ENCODE results near the gene NDUFS8. TPM values are rescaled to one million over a fixed set of nuclear protein-coding genes. Genes with fewer than 3 reads are reported as not detected.
A peak's percentile ranks its signal among the peaks of the same experiment; 100 is the strongest.

Gene NDUFS8
- total and polyA plus RNA-seq, 2 experiments from 2014 or later = 175 to 308 TPM

GRCh38 chr11:68049509-68050370 lies 19.3 kb downstream of the NDUFS8 start:
- ATAC-seq (peak; percentile 18), DNase-seq (ENCODE audit: low spot score) (no peak)
- Histone ChIP-seq H3K4me1 (ENCODE audit: insufficient read depth) (peaks cover 6% of the 10 kb centered on the region; the same call in 1 of the 2 replicates), H3K27me3 (ENCODE audit: insufficient read depth) (no peaks in the 10 kb centered on the region), H3F3A (replicated peaks; ENCODE audit: low read depth) (peaks cover 18% of the 10 kb centered on the region; the same call in 1 of the 2 replicates), H2AFZ (no peak overlapping the region), H3K4me3 (no peak overlapping the region), H3K36me3 (ENCODE audit: insufficient read depth) (no peaks in the 10 kb centered on the region; the same call in 1 of the 2 replicates), H4K20me1 (replicated peaks; ENCODE audit: insufficient read depth) (peaks cover 3% of the 10 kb centered on the region; the same call in 1 of the 2 replicates), H3K4me2 (no peak overlapping the region), H3K27ac (ENCODE audit: low read depth) (no peak overlapping the region), H3K9me2 (ENCODE audit: insufficient read depth) (no peaks in the 10 kb centered on the region), H3K79me2 (replicated peaks; ENCODE audit: insufficient read depth) (no peaks in the 10 kb centered on the region)
- TF ChIP-seq ZNF114 (CRISPR knock-in tag; IDR thresholded peaks at IDR 0.05) (no peak), ZNF462 (CRISPR knock-in tag; IDR thresholded peaks at IDR 0.05) (no peak), CTCF (conservative IDR thresholded peaks at IDR 0.05; ENCODE audit: low read depth in 2 of 2) (peak in 1 of 2 experiments; percentile 41; a peak in 1 of 4 replicates)
- Mint-ChIP-seq H3K9me3 (no peaks in the 10 kb centered on the region; the same call in 2 of the 3 replicates), H3K27me3 (ENCODE audit: insufficient read depth, low read depth, poor library complexity) (peaks cover 19% of the 10 kb centered on the region), H3K27ac (no peak overlapping the region), H3K4me1 (peaks cover 19% of the 10 kb centered on the region), H3K4me3 (no peak overlapping the region), H3K36me3 (ENCODE audit: low read depth) (peaks cover 10% of the 10 kb centered on the region; the same call in 2 of the 3 replicates)

Measured in GM23338 (cell line).